ENCODE results near the gene MYO16.

GRCh38 chr13:108929532-108930206, 300.3 kb downstream of the MYO16 start:
- TF ChIP-seq CTCF (conservative IDR thresholded peaks at IDR 0.05; ENCODE audit: low read depth, low read length) (no peak), MAZ (IDR thresholded peaks at IDR 0.05; ENCODE audit: borderline replicate concordance, low read depth, low read length) (no peak), RAD21 (IDR thresholded peaks at IDR 0.05; ENCODE audit: low read length) (no peak), BHLHE40 (IDR thresholded peaks at IDR 0.05; ENCODE audit: low read depth, low read length) (no peak), CHD1 (IDR thresholded peaks at IDR 0.05; ENCODE audit: low read depth, low read length) (no peak), POLR2A (IDR thresholded peaks at IDR 0.05; ENCODE audit: low read depth, low read length) (no peak), ELK1 (IDR thresholded peaks at IDR 0.05; ENCODE audit: borderline replicate concordance, low read depth, low read length) (no peak), FOS (IDR thresholded peaks at IDR 0.05; ENCODE audit: low read depth, low read length) (no peak), CEBPB (IDR thresholded peaks at IDR 0.05; ENCODE audit: low read depth, low read length) (no peak), MAFK (IDR thresholded peaks at IDR 0.05; ENCODE audit: low read depth, low read length) (no peak), MXI1 (IDR thresholded peaks at IDR 0.05; ENCODE audit: borderline replicate concordance, low read depth, low read length) (no peak), RFX5 (IDR thresholded peaks at IDR 0.05; ENCODE audit: low read depth, low read length) (no peak)
- TF ChIP-seq, protein P1, sequence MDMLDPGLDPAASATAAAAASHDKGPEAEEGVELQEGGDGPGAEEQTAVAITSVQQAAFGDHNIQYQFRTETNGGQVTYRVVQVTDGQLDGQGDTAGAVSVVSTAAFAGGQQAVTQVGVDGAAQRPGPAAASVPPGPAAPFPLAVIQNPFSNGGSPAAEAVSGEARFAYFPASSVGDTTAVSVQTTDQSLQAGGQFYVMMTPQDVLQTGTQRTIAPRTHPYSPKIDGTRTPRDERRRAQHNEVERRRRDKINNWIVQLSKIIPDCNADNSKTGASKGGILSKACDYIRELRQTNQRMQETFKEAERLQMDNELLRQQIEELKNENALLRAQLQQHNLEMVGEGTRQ (IDR thresholded peaks at IDR 0.05; ENCODE audit: low read depth, low read length), result no peak
